Measurements from ENCODE around the gene ROBO1.

The ROBO1 gene

GRCh38 chr3:78660957-78661356 is 1106.8 kb downstream of the ROBO1 start:
- DNase-seq: no peak

- DNase-seq: peak; percentile 74
Measured at GRCh38 chr3:78659386-78659987, 1108.3 kb downstream of the ROBO1 start.

GRCh38 chr3:78647726-78648125 is 1120.1 kb downstream of the ROBO1 start:
- DNase-seq: no peak

- DNase-seq: peak; percentile 87
Measured at GRCh38 chr3:78645628-78646310, 1122.0 kb downstream of the ROBO1 start.

- DNase-seq: no peak
Measured at GRCh38 chr3:78644847-78645246, 1123.0 kb downstream of the ROBO1 start.

- peak; percentile 36 for DNase-seq
Measured at GRCh38 chr3:78642226-78643035, 1125.4 kb downstream of the ROBO1 start.

- no peak for DNase-seq
Measured at GRCh38 chr3:78641703-78642102, 1126.1 kb downstream of the ROBO1 start.

GRCh38 chr3:78634316-78634715 is 1133.5 kb downstream of the ROBO1 start:
- DNase-seq: no peak

GRCh38 chr3:78633626-78634025 is 1134.2 kb downstream of the ROBO1 start:
- no peak for DNase-seq

GRCh38 chr3:78632925-78633553 is 1134.8 kb downstream of the ROBO1 start:
- DNase-seq: no peak

GRCh38 chr3:78629544-78629943 is 1138.3 kb downstream of the ROBO1 start:
- DNase-seq: no peak

GRCh38 chr3:78621061-78621716 is 1146.6 kb downstream of the ROBO1 start:
- DNase-seq: no peak

- no peak for DNase-seq
Measured at GRCh38 chr3:78614486-78614885, 1153.3 kb downstream of the ROBO1 start.

GRCh38 chr3:78613421-78613879 is 1154.3 kb downstream of the ROBO1 start:
- DNase-seq: no peak

GRCh38 chr3:78611278-78611677 is 1156.5 kb downstream of the ROBO1 start:
- no peak for DNase-seq

- peak; percentile 7 for DNase-seq
Measured at GRCh38 chr3:78610462-78611125, 1157.2 kb downstream of the ROBO1 start.

- DNase-seq: no peak
Measured at GRCh38 chr3:78606756-78607155, 1161.0 kb downstream of the ROBO1 start.

GRCh38 chr3:78605178-78605577 is 1162.6 kb downstream of the ROBO1 start:
- DNase-seq: no peak

- DNase-seq: no peak
Measured at GRCh38 chr3:78604341-78604740, 1163.5 kb downstream of the ROBO1 start.

- no peak for DNase-seq
Measured at GRCh38 chr3:78601249-78601648, 1166.5 kb downstream of the ROBO1 start.

GRCh38 chr3:78589778-78590177 is 1178.0 kb downstream of the ROBO1 start:
- no peak for DNase-seq
